Upper lobe of left lung (tissue), 6 donors: ENCODE measurements around the gene HEBP2. TPM values are rescaled to one million over a fixed set of nuclear protein-coding genes. Genes with fewer than 3 reads are reported as not detected.

Source experiments
- ATAC-seq, 2 donors: fragments of 200-7000 bp; cut with Tn5 transposase; one replicate each; pipeline ENCODE4 v1.9.1; 2022; ENCODE audit warnings: mild to moderate bottlenecking in 2 of 2, moderate library complexity in 2 of 2; ENCODE audit not compliant: low FRiP score in 2 of 2
- DNase-seq, 2 donors: peaks; one replicate each; pipeline ENCODE4 v3.0.0-alpha.2; 2019 to 2020
- H3K27ac ChIP-seq, 4 donors: fragments of 200-600 bp; sonication (generic); one replicate each; pipeline ENCODE4 v1.5.1; 2016 to 2019
- H3K27me3 ChIP-seq, 4 donors: fragments of 200-600 bp; sonication (generic); one replicate each; pipeline ENCODE4 v1.5.1; 2017 to 2019
- H3K36me3 ChIP-seq, 4 donors: fragments of 200-600 bp; sonication (generic); one replicate each; pipeline ENCODE4 v1.5.1; 2016 to 2019
- H3K4me1 ChIP-seq, 4 donors: fragments of 200-600 bp; sonication (generic); one replicate each; pipeline ENCODE4 v1.5.1; 2018 to 2019
- H3K4me3 ChIP-seq, 4 donors: fragments of 200-600 bp; sonication (generic); one replicate each; pipeline ENCODE4 v1.5.1; 2017 to 2019; ENCODE audit warnings: mild to moderate bottlenecking in 2 of 4, moderate library complexity in 1 of 4
- H3K9me3 ChIP-seq, 4 donors: fragments of 200-600 bp; sonication (generic); one replicate each; pipeline ENCODE4 v1.5.1; 2018 to 2019
- EP300 ChIP-seq, 4 donors: sonication (generic); formaldehyde crosslinking; IDR thresholded peaks; one replicate each; pipeline ENCODE4 v1.5.1; 2017; ENCODE audit warnings: antibody characterized with exemption in 4 of 4, control low read depth in 2 of 4
- POLR2A ChIP-seq, 4 donors: fragments of 450-650 bp; IDR thresholded peaks; one replicate each; pipeline ENCODE4 v1.5.1; 2016 to 2017; ENCODE audit warnings: antibody characterized with exemption in 4 of 4, mild to moderate bottlenecking in 2 of 4
- POLR2AphosphoS5 ChIP-seq, 2 donors: sonication (generic); formaldehyde crosslinking; IDR thresholded peaks; one replicate each; pipeline ENCODE4 v1.5.1; 2017; ENCODE audit warnings: antibody characterized with exemption in 2 of 2
- WGBS, 2 donors: methylation state at CpG; one replicate each; pipeline ENCODE4 v1.1.5; 2017 to 2018; 5-methylcytosine and 5-hydroxymethylcytosine counted together
- total RNA-seq, 6 donors: library from RNA; depleted of rRNA in 4 of 6; stranded (reverse); fragments of >200 nt in 4 of 6; gene quantifications; one replicate each; pipeline versions ENCODE4 v1.1.0 to v1.2.1, GENCODE V29; 2016 to 2021
- TF ChIP-seq, protein P1 (sequence below), 6 experiments: fragments of 450-650 bp in 4 of 6; fragments of 200-600 bp in 2 of 6; sonication (generic) in 2 of 6; IDR thresholded peaks; one replicate each; pipeline ENCODE4 v1.5.1; 2016 to 2019; ENCODE audit warnings: antibody characterized with exemption in 6 of 6
- donor health status: DM: no; HTN: no; CAD: no; lungs with moderate emphysema.
- donor health status: DM: no; HTN: yes; CAD: no; lungs with severe emphysema.

The HEBP2 gene
- total RNA-seq, 6 donors from 2014 or later, result 11.5 to 68.0 (median 48.6) TPM

- Histone ChIP-seq H3K4me1 (no peaks in the 10 kb centered on the region), H3K36me3 (no peaks in the 10 kb centered on the region), H3K4me3 (no peak overlapping the region), H3K27ac (no peak overlapping the region), H3K9me3 (no peaks in the 10 kb centered on the region), H3K27me3 (no peaks in the 10 kb centered on the region)
- TF ChIP-seq, protein P1, sequence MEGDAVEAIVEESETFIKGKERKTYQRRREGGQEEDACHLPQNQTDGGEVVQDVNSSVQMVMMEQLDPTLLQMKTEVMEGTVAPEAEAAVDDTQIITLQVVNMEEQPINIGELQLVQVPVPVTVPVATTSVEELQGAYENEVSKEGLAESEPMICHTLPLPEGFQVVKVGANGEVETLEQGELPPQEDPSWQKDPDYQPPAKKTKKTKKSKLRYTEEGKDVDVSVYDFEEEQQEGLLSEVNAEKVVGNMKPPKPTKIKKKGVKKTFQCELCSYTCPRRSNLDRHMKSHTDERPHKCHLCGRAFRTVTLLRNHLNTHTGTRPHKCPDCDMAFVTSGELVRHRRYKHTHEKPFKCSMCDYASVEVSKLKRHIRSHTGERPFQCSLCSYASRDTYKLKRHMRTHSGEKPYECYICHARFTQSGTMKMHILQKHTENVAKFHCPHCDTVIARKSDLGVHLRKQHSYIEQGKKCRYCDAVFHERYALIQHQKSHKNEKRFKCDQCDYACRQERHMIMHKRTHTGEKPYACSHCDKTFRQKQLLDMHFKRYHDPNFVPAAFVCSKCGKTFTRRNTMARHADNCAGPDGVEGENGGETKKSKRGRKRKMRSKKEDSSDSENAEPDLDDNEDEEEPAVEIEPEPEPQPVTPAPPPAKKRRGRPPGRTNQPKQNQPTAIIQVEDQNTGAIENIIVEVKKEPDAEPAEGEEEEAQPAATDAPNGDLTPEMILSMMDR (IDR thresholded peaks at IDR 0.05), result no peak
- TF ChIP-seq POLR2A (IDR thresholded peaks at IDR 0.05), result no peak
- no peak for TF ChIP-seq POLR2AphosphoS5 (IDR thresholded peaks at IDR 0.05)
- no peak for TF ChIP-seq EP300 (IDR thresholded peaks at IDR 0.05)
- ATAC-seq (peak in 1 of 2 donors; percentile 50), DNase-seq (no peak)
- 56 to 64% methylated on average over 4 of the region's 4 CpGs for WGBS, 2 donors
Measured at GRCh38 chr6:138440758-138441357, 36.8 kb downstream of the HEBP2 start.

DNA sequence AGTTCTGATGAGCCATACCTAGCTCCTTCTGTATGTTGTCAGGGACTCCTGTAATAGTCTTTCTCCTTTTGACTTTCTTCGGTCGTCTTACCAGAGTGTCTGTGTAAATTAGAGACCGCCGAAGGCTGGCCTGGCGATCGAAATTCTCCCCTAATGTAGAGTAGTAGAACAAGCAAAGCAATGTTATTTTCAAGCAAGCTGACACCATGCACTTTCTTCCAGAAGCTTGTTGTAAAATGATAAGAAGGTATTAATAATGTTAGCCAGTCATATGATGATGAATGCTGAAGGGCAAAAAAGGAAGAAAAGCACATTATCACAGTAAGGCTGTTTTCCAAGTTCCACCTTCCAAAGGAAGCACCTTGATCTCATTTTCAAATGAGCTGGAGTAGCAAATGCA lies 37.9 kb downstream of the HEBP2 start:
- DNase-seq, result no peak

GRCh38 chr6:138442663-138443062 lies 38.6 kb downstream of the HEBP2 start:
- Histone ChIP-seq H3K27me3 (no peaks in the 10 kb centered on the region), H3K36me3 (peaks cover 0 to 2% (median 0%) of the 10 kb centered on the region in 4 donors), H3K27ac (no peak overlapping the region), H3K9me3 (no peaks in the 10 kb centered on the region), H3K4me3 (no peak overlapping the region), H3K4me1 (no peaks in the 10 kb centered on the region)
- WGBS, 2 donors, result 55 to 65% methylated on average over 2 of the region's 2 CpGs
- TF ChIP-seq, protein P1 (IDR thresholded peaks at IDR 0.05), result no peak
- TF ChIP-seq POLR2AphosphoS5 (IDR thresholded peaks at IDR 0.05), result no peak
- TF ChIP-seq EP300 (IDR thresholded peaks at IDR 0.05), result no peak
- no peak for TF ChIP-seq POLR2A (IDR thresholded peaks at IDR 0.05)
- DNase-seq, result no peak
- ATAC-seq, result no peak

More for the DNA sequence above, 37.9 kb downstream of the HEBP2 start:
- ATAC-seq, result no peak
- TF ChIP-seq EP300 (IDR thresholded peaks at IDR 0.05) (no peak), POLR2A (IDR thresholded peaks at IDR 0.05) (no peak), POLR2AphosphoS5 (IDR thresholded peaks at IDR 0.05) (no peak)
- TF ChIP-seq, protein P1 (IDR thresholded peaks at IDR 0.05), result no peak
- Histone ChIP-seq H3K36me3 (peaks cover 0 to 1% (median 0%) of the 10 kb centered on the region in 4 donors), H3K4me3 (no peak overlapping the region), H3K27ac (no peak overlapping the region), H3K27me3 (no peaks in the 10 kb centered on the region), H3K9me3 (no peaks in the 10 kb centered on the region), H3K4me1 (no peaks in the 10 kb centered on the region)
- WGBS, 2 donors, result 87 to 96% methylated on average over 6 of the region's 6 CpGs

GRCh38 chr6:138443979-138444378 lies 40.0 kb downstream of the HEBP2 start:
- ATAC-seq (no peak), DNase-seq (no peak)
- Histone ChIP-seq H3K36me3 (peaks cover 0 to 2% (median 0%) of the 10 kb centered on the region in 4 donors), H3K9me3 (no peaks in the 10 kb centered on the region), H3K27me3 (no peaks in the 10 kb centered on the region), H3K4me3 (no peak overlapping the region), H3K4me1 (no peaks in the 10 kb centered on the region), H3K27ac (no peak overlapping the region)
- TF ChIP-seq POLR2A (IDR thresholded peaks at IDR 0.05), result no peak

DNA sequence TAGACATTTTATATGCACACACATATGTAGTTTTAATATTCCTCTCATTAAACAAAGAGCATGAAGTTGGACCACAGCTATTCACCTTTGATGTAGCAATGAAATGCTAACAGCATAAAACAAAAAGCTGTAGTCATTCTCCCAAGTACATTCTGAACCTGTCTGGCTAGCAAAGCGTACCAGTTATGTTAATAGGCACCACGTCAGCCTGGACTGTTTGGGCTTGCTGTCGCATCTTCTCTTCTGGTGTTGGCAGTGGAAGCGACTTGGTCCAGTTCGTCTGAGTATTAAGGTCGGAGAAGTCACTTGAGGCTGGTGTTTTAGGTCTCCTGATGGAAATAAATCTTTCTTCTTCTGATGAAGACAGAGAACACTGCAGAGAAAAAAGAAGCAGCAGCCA lies 42.8 kb downstream of the HEBP2 start:
- no peaks in the 10 kb centered on the region for H3K27me3 ChIP-seq
- 90 to 91% methylated on average over 6 of the region's 6 CpGs for WGBS, 2 donors
- ATAC-seq (no peak), DNase-seq (no peak)
- H3K27ac ChIP-seq, result no peak overlapping the region
- no peak overlapping the region for H3K4me3 ChIP-seq
- TF ChIP-seq, protein P1 (IDR thresholded peaks at IDR 0.05), result no peak
- no peak for TF ChIP-seq EP300 (IDR thresholded peaks at IDR 0.05)
- TF ChIP-seq POLR2AphosphoS5 (IDR thresholded peaks at IDR 0.05), result no peak
- TF ChIP-seq POLR2A (IDR thresholded peaks at IDR 0.05), result no peak
- H3K9me3 ChIP-seq, result no peaks in the 10 kb centered on the region
- no peaks in the 10 kb centered on the region for H3K4me1 ChIP-seq
- H3K36me3 ChIP-seq, result peaks cover 0 to 2% (median 0%) of the 10 kb centered on the region in 4 donors
